PC-9 (cell line): Measurements from ENCODE around the gene SPATA1. TPM values are rescaled to one million over a fixed set of nuclear protein-coding genes. Genes with fewer than 3 reads are reported as not detected.
"Not testable (repeated sequence)": the region's sequence is repeated elsewhere in the genome, so short reads cannot be mapped to it uniquely, and the experiment has no call there.

Source experiments
- BruUV-seq: library from RNA; stranded (reverse); fragments of 400-500 nt; replicated peaks from 2 replicates; lab custom pipeline; 2021; lab: Mats Ljungman, UMichigan
- CTCF ChIA-PET: fragments of 300-600 bp; sonication (Branson Sonifier 250); formaldehyde crosslinking; loops from one replicate; lab custom pipeline; 2022; ENCODE audit warnings: antibody characterized with exemption; lab: Charles Lee
- POLR2A ChIA-PET: fragments of 300-600 bp; sonication (Branson Sonifier 250); formaldehyde crosslinking; loops from one replicate; lab custom pipeline; 2022; ENCODE audit warnings: antibody characterized with exemption; ENCODE audit not compliant: unreplicated experiment; lab: Charles Lee
- DNase-seq, 2 experiments: peaks; one replicate each; pipeline versions ENCODE4 v3.0.0 to v3.0.0-alpha.2; 2015 to 2022; ENCODE audit warnings: mixed read lengths in 1 of 2
- H2AFZ ChIP-seq: fragments of 200-600 bp; sonication (generic); 2 replicates; pipeline ENCODE4 v1.8.1; 2017; ENCODE audit warnings: antibody characterized with exemption
- H3F3A ChIP-seq: fragments of 200-600 bp; sonication (generic); 2 replicates; pipeline ENCODE4 v1.8.1; 2017; ENCODE audit warnings: antibody characterized with exemption, mild to moderate bottlenecking, low read depth; ENCODE audit not compliant: insufficient read depth
- H3K27ac ChIP-seq: fragments of 200-600 bp; sonication (generic); 2 replicates; pipeline ENCODE4 v1.6.1; 2016; ENCODE audit warnings: mixed run types
- H3K27me3 ChIP-seq: fragments of 200-600 bp; sonication (generic); 2 replicates; pipeline ENCODE4 v1.6.1; 2016; ENCODE audit warnings: low read depth, mixed run types; ENCODE audit not compliant: insufficient read depth
- H3K36me3 ChIP-seq: fragments of 200-600 bp; sonication (generic); 2 replicates; pipeline ENCODE4 v1.6.1; 2016; ENCODE audit warnings: low read depth, mixed run types
- H3K4me1 ChIP-seq: fragments of 200-600 bp; sonication (generic); replicated peaks from 2 replicates; pipeline ENCODE4 v1.6.1; 2016; ENCODE audit warnings: mixed run types; ENCODE audit not compliant: insufficient read depth
- H3K4me2 ChIP-seq: fragments of 200-600 bp; sonication (generic); 2 replicates; pipeline ENCODE4 v1.6.1; 2017; ENCODE audit warnings: mixed run types
- H3K4me3 ChIP-seq: fragments of 200-600 bp; sonication (generic); 2 replicates; pipeline ENCODE4 v1.6.1; 2016; ENCODE audit warnings: mixed run types
- H3K79me2 ChIP-seq: fragments of 200-600 bp; sonication (generic); 2 replicates; pipeline ENCODE4 v1.6.1; 2017; ENCODE audit warnings: low read depth, mixed run types
- H3K9me2 ChIP-seq: fragments of 200-600 bp; sonication (generic); 2 replicates; pipeline ENCODE4 v1.8.1; 2017; ENCODE audit warnings: mild to moderate bottlenecking; ENCODE audit not compliant: insufficient read depth
- H3K9me3 ChIP-seq: fragments of 200-600 bp; sonication (generic); 2 replicates; pipeline ENCODE4 v1.8.1; 2016; ENCODE audit warnings: low read depth; ENCODE audit not compliant: insufficient read depth
- H4K20me1 ChIP-seq: fragments of 200-600 bp; sonication (generic); 2 replicates; pipeline ENCODE4 v1.8.1; 2017; ENCODE audit not compliant: insufficient read depth
- CTCF ChIP-seq: fragments of 200-600 bp; sonication (generic); conservative IDR thresholded peaks from 2 replicates; pipeline ENCODE4 v1.6.1; 2017; ENCODE audit warnings: mixed run types, antibody characterized with exemption, mild to moderate bottlenecking, moderate library complexity
- EZH2 ChIP-seq: fragments of 200-600 bp; sonication (generic); IDR thresholded peaks from 2 replicates; pipeline ENCODE4 v1.8.0; 2017; ENCODE audit warnings: antibody characterized with exemption, low read depth
- intact Hi-C: fragments of 100-400 bp; cut with micrococcal nuclease; formaldehyde crosslinking; loops from one replicate; pipeline ENCODE4 v1.10.0; 2022; ENCODE audit not compliant: unreplicated experiment
- total RNA-seq: library from RNA; stranded (reverse); gene quantifications from 2 replicates; pipeline ENCODE4 v1.2.3, GENCODE V29; 2021

SPATA1 gene
- total RNA-seq, 1 experiment from 2014 or later = 1.9 TPM

DNA sequence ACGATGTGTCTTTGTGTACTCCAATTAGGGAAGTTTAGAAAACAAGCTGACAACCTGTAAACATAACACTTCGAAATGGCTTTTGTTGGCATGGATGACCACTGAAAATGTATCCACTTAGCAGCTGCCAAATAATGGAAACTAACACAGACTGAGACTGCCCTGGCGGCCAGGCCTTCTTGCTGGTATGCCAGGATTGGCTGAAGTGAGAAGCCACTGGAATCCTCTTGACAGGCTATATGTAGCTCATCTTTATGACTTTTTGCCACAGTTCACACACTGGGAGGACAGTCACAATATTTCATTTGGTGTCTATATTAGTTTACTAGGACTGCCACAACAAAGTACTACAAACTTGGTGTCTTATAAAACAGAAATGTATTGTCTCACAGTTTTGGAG, 80.9 kb downstream of the SPATA1 start:
- Histone ChIP-seq H3K4me3 (no peak overlapping the region), H3K9me3 (peaks cover 3% of the 10 kb centered on the region; the same call in 1 of the 2 replicates), H3K27me3 (no peaks in the 10 kb centered on the region), H2AFZ (no peak overlapping the region), H3K79me2 (no peaks in the 10 kb centered on the region), H3K36me3 (no peaks in the 10 kb centered on the region), H3K27ac (no peak overlapping the region), H3K4me2 (no peak overlapping the region), H3K4me1 (peaks cover 8% of the 10 kb centered on the region; the same call in 1 of the 2 replicates), H3F3A (no peaks in the 10 kb centered on the region; the same call in 1 of the 2 replicates), H3K9me2 (no peaks in the 10 kb centered on the region), H4K20me1 (no peaks in the 10 kb centered on the region)
- ChIA-PET CTCF (no interaction called here), POLR2A (no interaction called here)
- TF ChIP-seq CTCF = no peak
- TF ChIP-seq EZH2 = no peak
- no TSS peak for BruUV-seq
- DNase-seq = no peak
- intact Hi-C loops = no loop called here

- CTCF ChIA-PET, H3K36me3 ChIP-seq, H3K79me2 ChIP-seq, H3K9me3 ChIP-seq, H2AFZ ChIP-seq, intact Hi-C loops, H3K9me2 ChIP-seq, H3K4me3 ChIP-seq, H4K20me1 ChIP-seq, POLR2A ChIA-PET, H3K27me3 ChIP-seq, DNase-seq, H3K27ac ChIP-seq, H3K4me2 ChIP-seq, BruUV-seq: not testable (repeated sequence)
- peaks cover 15% of the 10 kb centered on the region for H3K4me1 ChIP-seq
- H3F3A ChIP-seq = peaks cover 15% of the 10 kb centered on the region
Measured at GRCh38 chr1:84594959-84595358, 88.8 kb downstream of the SPATA1 start.

DNA sequence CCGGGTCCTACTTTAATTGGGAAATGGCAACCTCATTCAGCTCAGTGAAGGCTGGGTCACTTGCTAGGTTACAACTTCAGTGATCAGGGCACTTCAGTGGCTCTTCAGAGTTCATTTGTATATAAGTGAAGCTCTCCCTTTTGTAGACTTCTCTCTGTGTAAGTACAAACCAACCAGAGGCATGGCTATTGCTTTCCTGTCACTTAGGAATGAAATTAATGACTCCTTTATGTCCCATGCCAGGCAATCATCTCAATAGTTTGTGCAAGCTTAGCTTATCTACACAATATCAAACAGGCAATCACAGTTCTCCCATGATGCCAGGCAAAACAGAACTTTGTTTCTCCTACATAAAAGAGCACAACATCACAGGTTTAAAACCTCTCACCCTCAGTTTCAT, 90.8 kb downstream of the SPATA1 start:
- no peak for DNase-seq
- POLR2A ChIA-PET = no interaction called here
- Histone ChIP-seq H4K20me1 (no peaks in the 10 kb centered on the region), H3K79me2 (no peaks in the 10 kb centered on the region), H3K27ac (no peak overlapping the region), H3K4me3 (no peak overlapping the region), H2AFZ (no peak overlapping the region), H3K36me3 (no peaks in the 10 kb centered on the region), H3K9me3 (no peaks in the 10 kb centered on the region), H3K27me3 (no peaks in the 10 kb centered on the region), H3F3A (peaks cover 17% of the 10 kb centered on the region), H3K9me2 (no peaks in the 10 kb centered on the region), H3K4me2 (no peak overlapping the region), H3K4me1 (peaks cover 21% of the 10 kb centered on the region)
- TF ChIP-seq EZH2 = no peak
- no peak for TF ChIP-seq CTCF
- CTCF ChIA-PET = no interaction called here
- intact Hi-C loops = no loop called here
- BruUV-seq = no TSS peak

DNA sequence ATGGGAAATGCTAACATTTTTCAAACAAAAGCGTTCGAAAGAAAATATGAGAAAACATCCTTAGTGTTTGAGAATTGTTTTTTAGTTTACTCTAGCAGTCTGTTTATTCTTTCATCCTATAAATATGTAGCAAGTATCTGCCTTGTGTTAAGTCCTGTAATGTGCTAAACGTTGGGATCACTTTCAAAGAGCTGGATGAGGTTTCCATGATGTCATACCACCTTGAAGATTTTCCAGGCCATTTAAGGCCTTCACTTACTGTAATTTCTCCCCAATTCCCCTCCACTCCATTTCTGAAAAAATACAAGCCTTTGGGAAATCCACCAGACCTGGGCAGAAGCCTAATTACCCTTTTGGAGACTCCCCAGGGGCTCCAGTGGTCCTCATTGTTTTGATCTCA, 92.2 kb downstream of the SPATA1 start:
- ChIA-PET CTCF (no interaction called here), POLR2A (no interaction called here)
- peaks cover 21% of the 10 kb centered on the region for H3F3A ChIP-seq
- H3K36me3 ChIP-seq = no peaks in the 10 kb centered on the region
- no peak for DNase-seq
- intact Hi-C loops = no loop called here
- H3K27ac ChIP-seq = no peak overlapping the region
- H3K4me2 ChIP-seq = no peak overlapping the region
- H3K27me3 ChIP-seq = no peaks in the 10 kb centered on the region
- H3K4me3 ChIP-seq = no peak overlapping the region
- no TSS peak for BruUV-seq
- H3K79me2 ChIP-seq = no peaks in the 10 kb centered on the region
- peaks cover 28% of the 10 kb centered on the region for H3K4me1 ChIP-seq
- no peak overlapping the region for H2AFZ ChIP-seq
- no peaks in the 10 kb centered on the region for H4K20me1 ChIP-seq
- no peaks in the 10 kb centered on the region for H3K9me2 ChIP-seq
- TF ChIP-seq EZH2 = no peak
- no peak for TF ChIP-seq CTCF
- no peaks in the 10 kb centered on the region for H3K9me3 ChIP-seq
